ENCODE measurements around the gene GLP2R.

GLP2R gene

DNA sequence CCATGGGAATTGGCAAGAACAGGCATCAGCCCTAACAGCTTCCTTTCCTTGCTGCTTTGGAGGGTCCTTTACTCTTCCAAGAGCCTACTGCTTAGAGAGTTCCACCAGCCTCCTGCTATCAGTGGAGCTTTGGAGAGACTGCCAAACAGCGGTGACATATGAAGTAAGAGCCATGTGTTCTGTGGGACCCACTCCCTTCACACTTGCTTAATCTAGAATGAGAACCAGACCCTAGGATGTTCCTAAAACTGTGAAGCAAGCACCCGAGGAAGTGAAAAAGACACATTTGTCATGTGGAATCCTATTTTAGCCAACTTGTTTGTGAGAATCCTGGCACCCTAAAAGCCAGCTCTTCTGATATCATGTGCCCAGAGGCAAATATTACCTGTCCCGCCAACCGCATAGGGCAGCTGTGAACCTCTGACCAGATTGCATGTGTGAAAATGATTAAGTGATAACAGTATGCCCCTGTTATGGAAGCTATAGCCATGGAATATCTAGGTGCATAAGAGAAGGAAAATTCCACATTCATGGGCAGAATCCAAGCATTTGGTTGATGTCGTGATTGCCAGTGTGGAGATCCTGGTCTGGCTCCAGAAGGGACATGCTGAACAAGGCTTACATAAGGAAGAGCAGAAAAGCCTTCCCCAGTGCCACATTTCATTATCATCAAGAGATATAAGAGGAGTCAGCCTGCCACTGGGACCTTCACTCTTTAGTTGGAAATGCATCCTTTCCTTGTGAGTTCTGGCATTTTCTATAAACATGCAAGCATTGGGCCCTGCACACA is 60.6 kb downstream of the GLP2R start:
- no peak for DNase-seq (ENCODE audit: low spot score)
- in situ Hi-C loops (cut with MboI; ENCODE audit: low pct_unique_long_range_greater_than_20kb, low sequenced_read_pairs, unreplicated experiment) = no loop called here
- TF ChIP-seq, protein P1, sequence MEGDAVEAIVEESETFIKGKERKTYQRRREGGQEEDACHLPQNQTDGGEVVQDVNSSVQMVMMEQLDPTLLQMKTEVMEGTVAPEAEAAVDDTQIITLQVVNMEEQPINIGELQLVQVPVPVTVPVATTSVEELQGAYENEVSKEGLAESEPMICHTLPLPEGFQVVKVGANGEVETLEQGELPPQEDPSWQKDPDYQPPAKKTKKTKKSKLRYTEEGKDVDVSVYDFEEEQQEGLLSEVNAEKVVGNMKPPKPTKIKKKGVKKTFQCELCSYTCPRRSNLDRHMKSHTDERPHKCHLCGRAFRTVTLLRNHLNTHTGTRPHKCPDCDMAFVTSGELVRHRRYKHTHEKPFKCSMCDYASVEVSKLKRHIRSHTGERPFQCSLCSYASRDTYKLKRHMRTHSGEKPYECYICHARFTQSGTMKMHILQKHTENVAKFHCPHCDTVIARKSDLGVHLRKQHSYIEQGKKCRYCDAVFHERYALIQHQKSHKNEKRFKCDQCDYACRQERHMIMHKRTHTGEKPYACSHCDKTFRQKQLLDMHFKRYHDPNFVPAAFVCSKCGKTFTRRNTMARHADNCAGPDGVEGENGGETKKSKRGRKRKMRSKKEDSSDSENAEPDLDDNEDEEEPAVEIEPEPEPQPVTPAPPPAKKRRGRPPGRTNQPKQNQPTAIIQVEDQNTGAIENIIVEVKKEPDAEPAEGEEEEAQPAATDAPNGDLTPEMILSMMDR (IDR thresholded peaks at IDR 0.05; ENCODE audit: extremely low read depth, insufficient read depth, missing control alignments) = no peak

DNA sequence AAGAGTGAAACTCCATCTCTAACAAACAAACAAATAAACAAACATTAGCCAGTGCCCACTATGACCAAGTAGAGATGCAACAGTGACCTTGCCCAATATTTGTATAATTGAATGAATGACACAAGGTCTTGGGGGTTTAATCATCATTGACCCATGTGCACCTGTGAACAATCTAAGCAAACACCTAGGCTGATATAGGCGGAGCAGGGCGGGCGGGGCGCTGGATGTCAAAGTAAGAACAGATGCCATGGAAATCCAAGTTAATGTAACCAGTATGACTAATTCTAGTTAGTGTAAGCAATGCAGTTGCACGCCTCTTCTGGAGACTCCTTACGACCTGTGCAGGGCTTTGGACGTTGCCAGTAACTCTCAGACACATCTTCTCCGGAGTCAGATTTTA is 61.8 kb downstream of the GLP2R start:
- no peak for DNase-seq (ENCODE audit: low spot score)
- TF ChIP-seq, protein P1 (IDR thresholded peaks at IDR 0.05; ENCODE audit: extremely low read depth, insufficient read depth, missing control alignments) = no peak
- in situ Hi-C loops (cut with MboI; ENCODE audit: low pct_unique_long_range_greater_than_20kb, low sequenced_read_pairs, unreplicated experiment) = no loop called here

DNA sequence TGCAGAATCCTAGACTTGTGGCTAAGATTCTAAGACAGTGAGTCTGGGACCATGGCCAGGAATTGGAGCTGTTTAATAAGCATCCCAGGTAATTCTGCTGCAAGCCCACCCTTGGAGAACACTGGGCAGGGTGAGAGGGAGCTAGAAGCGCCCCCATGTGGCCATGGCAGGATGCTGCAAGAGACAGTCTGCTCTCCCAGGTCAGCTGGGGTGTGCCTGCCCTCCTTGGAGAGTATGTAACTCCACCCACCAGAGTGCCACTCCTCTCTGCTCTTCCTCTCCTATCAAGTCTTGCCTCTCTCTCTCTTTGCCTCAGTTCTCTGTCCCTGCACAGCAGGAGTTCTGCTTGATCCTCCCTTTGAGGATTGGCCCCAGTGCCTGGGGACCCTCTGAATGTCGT is 64.4 kb downstream of the GLP2R start:
- peak; percentile 75 for DNase-seq (ENCODE audit: low spot score)
- TF ChIP-seq, protein P1 (IDR thresholded peaks at IDR 0.05; ENCODE audit: extremely low read depth, insufficient read depth, missing control alignments) = peak; percentile 68

DNA sequence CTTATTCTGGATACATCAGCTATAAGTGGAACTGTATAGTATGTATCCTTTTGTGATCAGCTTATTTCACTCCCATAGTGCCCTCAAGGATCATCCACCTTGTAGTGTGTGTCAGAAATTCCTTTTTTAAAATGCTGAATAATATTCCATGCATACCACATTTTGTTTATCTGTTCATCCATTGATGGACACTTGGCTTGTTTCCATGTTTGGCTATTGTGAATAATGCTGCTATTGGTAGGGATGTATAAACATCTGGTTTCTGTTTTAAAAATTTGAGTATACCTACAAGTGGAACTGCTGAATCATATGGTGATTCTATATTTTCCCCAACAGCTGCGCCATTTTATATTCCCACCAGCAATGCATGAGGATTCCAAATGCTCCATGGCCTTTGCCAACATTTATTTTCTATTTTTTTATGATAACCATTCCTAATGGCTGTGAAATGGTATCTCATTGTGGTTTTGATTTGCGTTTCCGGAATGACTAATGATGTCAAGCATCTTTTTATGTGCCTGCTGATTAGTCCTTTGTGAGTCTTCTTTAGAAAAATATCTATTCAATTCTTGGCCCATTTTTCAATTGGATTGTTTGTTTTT is 67.8 kb downstream of the GLP2R start:
- no peak for DNase-seq (ENCODE audit: low spot score)
- TF ChIP-seq, protein P1 (IDR thresholded peaks at IDR 0.05; ENCODE audit: extremely low read depth, insufficient read depth, missing control alignments) = no peak
- in situ Hi-C loops (cut with MboI; ENCODE audit: low pct_unique_long_range_greater_than_20kb, low sequenced_read_pairs, unreplicated experiment) = no loop called here

More for the DNA sequence above, 64.4 kb downstream of the GLP2R start:
- in situ Hi-C loops (cut with MboI; ENCODE audit: low pct_unique_long_range_greater_than_20kb, low sequenced_read_pairs, unreplicated experiment) = no loop called here

DNA sequence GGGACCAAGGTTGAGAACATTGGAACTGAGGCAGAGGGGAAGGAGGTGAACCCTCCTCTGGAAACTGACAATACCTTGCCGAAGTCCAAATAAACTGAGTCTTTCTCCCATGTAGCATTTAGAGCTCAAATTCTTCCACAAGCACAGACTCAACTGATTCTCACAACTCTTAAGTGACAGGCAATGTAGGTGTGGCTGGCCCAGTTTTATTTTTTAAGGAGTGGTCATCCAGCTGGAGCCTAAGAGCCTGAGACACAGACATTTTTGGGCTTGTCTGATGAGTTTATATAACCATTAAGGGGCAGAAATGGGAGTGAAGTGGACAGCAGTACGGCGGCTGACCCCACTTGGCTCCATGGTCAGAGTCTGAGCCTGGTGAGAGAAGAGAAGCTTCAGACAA is 68.5 kb downstream of the GLP2R start:
- DNase-seq (ENCODE audit: low spot score) = no peak
- in situ Hi-C loops (cut with MboI; ENCODE audit: low pct_unique_long_range_greater_than_20kb, low sequenced_read_pairs, unreplicated experiment) = no loop called here
- TF ChIP-seq, protein P1 (IDR thresholded peaks at IDR 0.05; ENCODE audit: extremely low read depth, insufficient read depth, missing control alignments) = no peak

DNA sequence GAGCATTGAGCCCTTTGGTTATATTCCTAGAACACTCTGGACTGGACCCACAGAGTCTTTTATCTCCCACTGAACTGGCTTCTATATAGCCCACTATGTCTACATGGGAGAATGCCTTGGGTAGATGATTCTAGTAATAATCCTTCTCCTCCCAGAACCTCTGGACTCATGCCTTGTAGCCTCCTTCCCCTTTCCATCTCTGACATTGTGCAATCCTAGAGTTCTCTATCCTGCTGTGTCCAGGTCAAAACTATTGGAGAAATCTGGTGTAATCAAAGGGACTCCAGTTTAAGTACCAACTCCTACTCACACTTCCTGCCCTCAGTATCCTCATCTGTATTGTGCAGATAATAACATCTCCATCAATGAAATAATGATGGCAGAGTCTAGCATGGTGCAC is 70.2 kb downstream of the GLP2R start:
- TF ChIP-seq, protein P1 (IDR thresholded peaks at IDR 0.05; ENCODE audit: extremely low read depth, insufficient read depth, missing control alignments) = no peak
- in situ Hi-C loops (cut with MboI; ENCODE audit: low pct_unique_long_range_greater_than_20kb, low sequenced_read_pairs, unreplicated experiment) = no loop called here
- no peak for DNase-seq (ENCODE audit: low spot score)
